NCI-H2107 (cell line): ENCODE data around the gene E2F3.

Experiments
- DNase-seq: peaks from one replicate; lab custom pipeline; 2025; lab: John Stamatoyannopoulos, UW

Gene E2F3

DNA sequence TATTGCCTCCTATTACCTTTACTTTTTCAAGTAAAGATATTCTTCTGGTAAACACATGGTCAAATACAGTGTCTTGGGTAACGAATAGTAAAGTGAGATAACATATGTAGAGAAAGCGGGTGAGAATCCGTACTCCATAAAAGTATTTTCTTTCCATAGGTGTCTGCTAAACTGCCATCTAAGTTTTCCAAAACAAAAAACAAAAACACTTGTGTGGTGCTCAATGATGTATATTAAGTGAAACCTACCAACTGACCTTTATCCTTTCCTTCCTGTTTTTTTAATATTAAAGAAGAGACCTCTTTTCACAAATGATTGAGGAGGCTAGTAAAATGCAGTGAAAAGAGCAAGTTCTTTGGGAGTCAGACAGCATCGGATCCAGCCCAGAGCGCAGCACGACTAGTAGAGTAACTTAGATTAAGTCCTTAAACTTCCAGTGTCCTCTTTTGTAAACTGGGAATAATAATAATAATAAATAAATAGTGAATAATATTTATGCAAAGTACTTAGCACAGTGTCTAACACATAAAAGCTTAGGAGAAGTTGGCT lies 132.1 kb downstream of the E2F3 start:
- no peak for DNase-seq

DNA sequence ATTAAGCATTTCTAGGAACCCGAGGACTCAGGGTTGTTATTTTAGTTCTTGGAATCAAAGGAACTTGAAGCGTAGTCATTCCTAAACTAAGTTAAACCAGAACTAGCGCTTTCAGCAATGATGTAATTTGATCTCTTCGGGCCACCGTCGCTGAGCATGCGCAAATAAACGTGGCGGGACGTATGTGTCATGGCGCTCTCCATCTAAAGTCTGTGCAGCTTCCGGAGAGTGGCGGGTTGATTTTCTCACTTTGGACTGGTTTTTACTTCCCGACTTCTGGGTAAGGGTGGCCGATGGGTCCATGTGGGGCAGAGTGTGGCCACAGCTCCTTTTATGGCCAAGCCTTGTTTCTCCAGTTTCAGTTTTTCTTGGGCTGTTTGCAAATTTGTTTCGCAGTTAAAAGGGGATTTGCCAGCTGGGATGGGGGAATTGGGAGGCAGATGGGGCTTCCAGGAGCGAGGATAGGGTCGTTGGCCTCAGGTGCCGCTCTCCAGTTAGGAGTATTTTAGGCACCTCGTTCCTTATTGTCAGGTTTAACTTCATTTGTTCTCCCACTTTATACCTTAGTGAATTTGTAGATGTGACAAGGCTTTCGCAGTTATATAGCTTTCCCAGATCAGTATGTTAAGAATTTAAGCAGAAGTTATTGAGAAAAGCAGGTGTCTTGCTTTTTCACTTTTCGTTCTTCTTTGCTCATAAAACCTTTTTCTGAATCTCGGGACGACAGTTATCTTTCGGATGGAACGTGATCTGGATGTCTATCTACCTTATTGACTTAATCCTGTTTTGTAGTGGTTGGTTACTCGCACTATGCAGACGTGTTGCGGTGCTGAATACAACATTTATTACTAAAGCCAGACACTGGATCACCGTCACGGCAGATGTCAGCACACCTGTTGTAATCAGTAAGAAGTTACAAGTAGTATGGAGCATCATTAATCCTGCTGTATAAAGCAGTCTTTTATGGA lies 132.9 kb downstream of the E2F3 start, which contains the start of gene CDKAL1:
Gene CDKAL1, plus strand, starts transcription at position 163 of the 968 bp plus-strand sequence. CDS start 11,894 bp downstream, outside the sequence.
- DNase-seq, result peak; percentile 49

- DNase-seq, result no peak
Observed at GRCh38 chr6:20538131-20538662, 136.5 kb downstream of the E2F3 start.

DNA sequence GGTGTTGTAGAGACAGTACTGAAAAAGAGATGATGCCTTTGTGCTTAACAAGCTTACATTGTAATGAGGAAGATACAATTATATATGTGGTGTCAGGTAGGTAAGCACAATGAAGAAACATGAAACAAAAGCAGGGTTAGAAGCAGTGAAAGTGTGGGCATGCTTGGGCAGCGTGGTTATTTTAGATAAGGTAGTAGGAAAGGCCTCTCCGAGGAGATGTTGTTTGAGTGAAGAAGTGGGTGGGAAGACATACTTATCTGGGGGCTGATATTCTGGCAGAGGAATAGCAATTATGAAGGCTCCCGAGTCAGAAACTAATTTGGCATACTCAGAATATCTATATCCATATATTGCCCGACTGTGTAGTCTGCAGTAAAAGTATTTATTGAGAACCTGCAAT lies 137.2 kb downstream of the E2F3 start:
- no peak for DNase-seq

GRCh38 chr6:20539387-20539786 lies 137.7 kb downstream of the E2F3 start:
- no peak for DNase-seq

DNA sequence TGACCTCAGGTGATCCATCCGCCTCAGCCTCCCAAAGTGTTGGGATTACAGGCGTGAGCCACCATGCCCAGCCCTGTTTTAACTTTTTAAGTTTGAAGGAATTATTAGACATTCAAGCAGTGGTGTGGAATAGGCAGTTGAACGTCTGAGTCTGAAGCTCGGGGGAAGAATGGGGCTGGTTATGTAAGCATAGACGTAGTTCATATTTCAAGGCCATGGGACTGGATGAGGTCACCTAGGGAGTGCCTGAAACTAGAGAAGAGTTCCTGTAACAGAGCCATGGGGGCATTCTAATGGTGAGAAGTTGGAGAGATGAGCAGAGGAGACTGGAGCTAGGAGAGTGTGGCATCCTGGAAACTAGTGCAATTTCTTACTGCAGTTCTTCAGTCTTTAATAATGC lies 139.0 kb downstream of the E2F3 start:
- no peak for DNase-seq

- no peak for DNase-seq
Observed at GRCh38 chr6:20541382-20541781, 139.7 kb downstream of the E2F3 start.

GRCh38 chr6:20542927-20543602 lies 141.4 kb downstream of the E2F3 start:
- DNase-seq, result peak; percentile 56
